Pancreas (tissue), 10 donors: ENCODE data around the gene CRYM. TPM values are rescaled to one million over a fixed set of nuclear protein-coding genes. Genes with fewer than 3 reads are reported as not detected.

Source experiments
- ATAC-seq, 4 donors: fragments of 200-7000 bp; cut with Tn5 transposase; one replicate each; pipeline versions ENCODE4 v1.8.0 to v1.9.1; 2020; ENCODE audit warnings: mild to moderate bottlenecking in 4 of 4, moderate library complexity in 4 of 4
- DNase-seq, 6 donors: peaks; one replicate each; pipeline ENCODE4 v3.0.0-alpha.2; 2020
- FAIRE-seq: peaks from 2 replicates; lab custom pipeline; 2012; peaks lifted over from hg19 to GRCh38; lab: Jason Lieb, UNC
- H3K27ac ChIP-seq, 4 donors: fragments of 200-600 bp; sonication (generic); 1 replicate in 3 of 4; 2 replicates in 1 of 4; pipeline versions ENCODE4 v1.5.0 to v1.8.0; 2020
- H3K27me3 ChIP-seq, 4 donors: fragments of 200-600 bp; one replicate each; pipeline ENCODE4 v1.8.0; 2021
- H3K36me3 ChIP-seq, 3 donors: fragments of 200-600 bp; sonication (generic) in 1 of 3; one replicate each; pipeline versions ENCODE4 v1.5.0 to v1.8.0; 2020 to 2021
- H3K4me1 ChIP-seq, 3 donors: fragments of 200-600 bp; one replicate each; pipeline ENCODE4 v1.8.0; 2021
- H3K4me3 ChIP-seq, 4 donors: fragments of 200-600 bp; sonication (generic) in 2 of 4; one replicate each; pipeline versions ENCODE4 v1.5.0 to v1.8.0; 2020 to 2021
- H3K9me3 ChIP-seq, 4 donors: fragments of 200-600 bp; one replicate each; pipeline ENCODE4 v1.8.0; 2021
- CTCF ChIP-seq, 4 donors: fragments of 200-600 bp; sonication (generic) in 3 of 4; IDR thresholded peaks; one replicate each; pipeline versions ENCODE4 v1.5.0 to v1.8.0; 2021; ENCODE audit warnings: antibody characterized with exemption in 4 of 4
- WGBS, 2 donors: extraction: QIAGEN DNeasy Blood & Tissue Kit; methylation state at CpG; one replicate each; pipeline ENCODE4 v1.1.7; 2013; 5-methylcytosine and 5-hydroxymethylcytosine counted together
- intact Hi-C, 3 donors: fragments of 100-400 bp; cut with DNase I; formaldehyde crosslinking; loops; one replicate each; pipeline versions ENCODE4 v1.11.1 to v1.14.2; 2022
- polyA plus RNA-seq, 2 donors: library from polyadenylated mRNA; stranded (reverse); fragments of 200-250 nt; gene quantifications; one replicate each; pipeline ENCODE4 v1.2.3, GENCODE V29; 2013
- total RNA-seq, 6 donors: library from RNA; stranded (reverse); fragmentation: NEBNext Ultra II Directional in 4 of 6; extraction: Animal tissue kit (Norgen Biotek cat#: 25700) in 4 of 6; gene quantifications; one replicate each; pipeline versions ENCODE4 v1.2.1 to v1.2.4, GENCODE V29; 2021 to 2023
- donor health status: healthy with polysubstance abuse.
- donor health status: DM: no; HTN: no; CAD: no; lungs with moderate emphysema.
- donor health status: DM: no; HTN: no; CAD: no.
- donor health status: control.
- donor health status: control.
- donor health status: Bipolar disorder and iron deficiency.
- donor health status: DM: yes; HTN: yes; CAD: no.
- donor health status: DM: no; HTN: no; CAD: no.
- donor health status: DM: no; HTN: no; CAD: no.
- donor health status: DM: yes; HTN: yes; CAD: no.

CRYM gene
- total and polyA plus RNA-seq, 8 donors = 0.09 to 0.22 (median 0.16) TPM; not detected in 3

- Histone ChIP-seq H3K4me3 (no peak overlapping the region), H3K4me1 (peaks cover 0 to 3% (median 0%) of the 10 kb centered on the region in 3 donors), H3K36me3 (no peaks in the 10 kb centered on the region), H3K27me3 (no peaks in the 10 kb centered on the region), H3K9me3 (no peaks in the 10 kb centered on the region), H3K27ac (no peak overlapping the region)
- intact Hi-C loops = no loop called here
- WGBS, 2 donors = 75 to 82% methylated on average over 5 of the region's 5 CpGs
- ATAC-seq = no peak
- no peak for TF ChIP-seq CTCF (IDR thresholded peaks at IDR 0.05)
- DNase-seq = no peak
- FAIRE-seq = no peak
Observed at GRCh38 chr16:21236831-21237230, 41.3 kb downstream of the CRYM start.

- no peaks in the 10 kb centered on the region for H3K9me3 ChIP-seq
- ATAC-seq = no peak
- H3K4me1 ChIP-seq = peaks cover 0 to 3% (median 0%) of the 10 kb centered on the region in 3 donors
- H3K27me3 ChIP-seq = no peaks in the 10 kb centered on the region
- H3K36me3 ChIP-seq = no peaks in the 10 kb centered on the region
- no peak overlapping the region for H3K4me3 ChIP-seq
- H3K27ac ChIP-seq = no peak overlapping the region
- TF ChIP-seq CTCF (IDR thresholded peaks at IDR 0.05) = no peak
- intact Hi-C loops = no loop called here
- no peak for FAIRE-seq
- 54 to 59% methylated on average over 3 of the region's 3 CpGs for WGBS, 2 donors
- DNase-seq = no peak
Observed at GRCh38 chr16:21235199-21235585, 42.9 kb downstream of the CRYM start.

GRCh38 chr16:21233521-21234150 lies 44.5 kb downstream of the CRYM start, which contains the start of gene ANKS4B:
Gene ANKS4B, plus strand, starts transcription at chr16:21233699. Its CDS starts 39 bp downstream, at chr16:21233738.
- DNase-seq (peak in 4 of 6 donors; percentile 22 to 37 (median 29)), FAIRE-seq (peak; percentile 41), ATAC-seq (peak; percentile 94 to 98 (median 96))
- intact Hi-C loops = no loop called here
- no peaks in the 10 kb centered on the region for H3K36me3 ChIP-seq
- H3K27ac ChIP-seq = no peak within 1 kb of the TSS
- H3K4me3 ChIP-seq = peak within 1 kb of the TSS in 2 of 4 donors; percentile 22 to 29
- H3K4me1 ChIP-seq = peaks cover 0 to 3% (median 0%) of the 10 kb centered on the region in 3 donors
- no peaks in the 10 kb centered on the region for H3K9me3 ChIP-seq
- TF ChIP-seq CTCF (IDR thresholded peaks at IDR 0.05) = no peak
- WGBS, 2 donors = 23 to 24% methylated on average over 11 of the region's 11 CpGs
- no peaks in the 10 kb centered on the region for H3K27me3 ChIP-seq

- ATAC-seq = no peak
- no peaks in the 10 kb centered on the region for H3K9me3 ChIP-seq
- no peak for DNase-seq
- no peak for FAIRE-seq
- H3K4me3 ChIP-seq = peak overlapping the region in 2 of 4 donors; percentile 22 to 29
- TF ChIP-seq CTCF (IDR thresholded peaks at IDR 0.05) = no peak
- intact Hi-C loops = no loop called here
- peaks cover 0 to 3% (median 0%) of the 10 kb centered on the region in 3 donors for H3K4me1 ChIP-seq
- H3K36me3 ChIP-seq = no peaks in the 10 kb centered on the region
- no peaks in the 10 kb centered on the region for H3K27me3 ChIP-seq
- WGBS, 2 donors = 92 to 94% methylated on average over 1 of the region's 1 CpG
- H3K27ac ChIP-seq = no peak overlapping the region
Observed at GRCh38 chr16:21233045-21233520, 45.0 kb downstream of the CRYM start.

- WGBS, 2 donors = 73 to 80% methylated on average over 2 of the region's 2 CpGs
- intact Hi-C loops = no loop called here
- no peak for FAIRE-seq
Observed at GRCh38 chr16:21228361-21228872, 49.7 kb downstream of the CRYM start.

More at GRCh38 chr16:21228361-21228872, 49.7 kb downstream of the CRYM start:
- no peak for ATAC-seq
- no peak overlapping the region for H3K4me3 ChIP-seq
- TF ChIP-seq CTCF (IDR thresholded peaks at IDR 0.05) = no peak
- DNase-seq = no peak
- H3K9me3 ChIP-seq = no peaks in the 10 kb centered on the region
- no peak overlapping the region for H3K27ac ChIP-seq
- peaks cover 0 to 3% (median 0%) of the 10 kb centered on the region in 3 donors for H3K4me1 ChIP-seq
- no peaks in the 10 kb centered on the region for H3K36me3 ChIP-seq
- no peaks in the 10 kb centered on the region for H3K27me3 ChIP-seq
